ENCODE results near the gene SLC35A4. TPM values are rescaled to one million over a fixed set of nuclear protein-coding genes. Genes with fewer than 3 reads are reported as not detected.
"Not testable (repeated sequence)": the region's sequence is repeated elsewhere in the genome, so short reads cannot be mapped to it uniquely, and the experiment has no call there.

SLC35A4 gene
- total RNA-seq, 2 experiments from 2014 or later = 68.7 to 69.7 TPM

DNA sequence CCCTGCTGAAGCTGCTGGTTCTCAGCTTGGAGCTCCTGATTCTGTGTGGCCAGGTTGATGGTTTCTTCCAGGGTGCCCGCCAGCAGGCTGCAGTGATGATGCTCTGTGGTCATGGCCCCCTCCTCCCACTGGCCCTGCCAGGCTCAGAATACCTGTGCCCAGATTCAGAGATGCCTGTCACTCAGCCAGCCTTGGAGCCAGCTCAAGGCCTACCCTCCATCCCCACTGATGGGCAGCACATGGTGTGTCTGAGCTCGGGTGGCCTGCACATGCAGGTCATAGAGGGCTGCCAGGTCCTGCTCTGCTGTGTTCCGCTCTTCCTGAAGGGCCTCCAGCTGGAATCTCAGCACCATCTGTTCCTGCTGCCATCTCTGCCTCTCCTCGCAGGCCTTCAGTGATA lies 5.4 kb downstream of the SLC35A4 start:
- H3K36me3 Mint-ChIP-seq = peaks cover 20% of the 10 kb centered on the region
- intact Hi-C loops (cut with micrococcal nuclease) = no loop called here
- DNase-seq = no peak
- CTCF ChIA-PET = interaction anchor here (0.5 to 2.3 kb wide), 3 partner anchors 23 to 77 kb away, joined by 3 to 7 read pairs (median 6); partner anchors contain the start of genes EIF4EBP3, IK and NDUFA2
- POLR2A ChIA-PET = interaction anchor here (1.3 kb wide), 1 partner anchor 13 kb away, joined by 3 read pairs; the partner anchor contains the start of gene SRA1
- no peaks in the 10 kb centered on the region for H3K9me3 Mint-ChIP-seq
- H3K27me3 Mint-ChIP-seq = no peaks in the 10 kb centered on the region
- peak overlapping the region; percentile 91 for H3K27ac Mint-ChIP-seq
- H3K4me3 Mint-ChIP-seq = no peak overlapping the region
- peaks cover 49% of the 10 kb centered on the region for H3K4me1 Mint-ChIP-seq (ENCODE audit: low read depth)

DNA sequence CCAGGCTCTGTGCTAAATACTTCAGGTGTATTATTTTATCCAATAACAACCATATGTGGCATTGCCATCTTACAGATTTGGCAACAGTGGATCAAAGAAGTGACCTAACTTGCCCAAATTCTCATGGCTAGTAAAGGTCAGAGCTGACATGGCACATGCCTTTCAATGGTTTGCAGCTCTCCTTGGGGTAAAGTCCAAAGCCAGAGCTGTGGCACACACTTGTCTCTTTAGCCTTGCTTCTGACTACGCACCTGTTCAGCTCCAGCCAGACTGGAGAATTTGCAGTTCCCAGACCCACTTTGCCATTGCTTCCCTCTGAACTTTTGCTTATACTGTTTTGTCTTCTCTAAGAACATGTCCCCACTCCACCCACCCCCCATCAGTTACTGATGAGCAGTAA lies 5.9 kb downstream of the SLC35A4 start:
- H3K4me3 Mint-ChIP-seq = no peak overlapping the region
- CTCF ChIA-PET = interaction anchor here (0.5 to 2.3 kb wide), 4 partner anchors 23 to 149 kb away, joined by 3 to 7 read pairs (median 4); partner anchors contain the start of genes EIF4EBP3, IK and NDUFA2

DNA sequence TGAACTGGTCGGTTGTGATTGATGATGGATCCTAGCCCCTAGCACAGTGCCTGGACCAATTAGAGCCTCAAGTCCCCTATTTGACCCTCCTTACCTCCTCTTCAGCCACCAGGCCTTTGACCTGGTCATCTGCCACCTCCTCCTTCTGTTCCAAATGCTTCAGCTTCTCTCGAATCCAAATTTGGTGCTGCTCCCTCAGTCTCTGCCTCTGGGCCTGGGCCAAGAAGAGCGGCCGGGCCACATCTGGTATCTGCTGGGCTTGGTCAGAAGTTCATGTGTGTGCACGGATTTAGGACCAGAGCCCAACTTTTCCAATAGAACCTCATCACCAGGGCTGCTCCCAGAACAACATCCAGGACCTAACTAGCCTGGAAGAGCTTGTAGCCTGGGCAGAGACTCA lies 6.5 kb downstream of the SLC35A4 start:
- H3K4me1 Mint-ChIP-seq (ENCODE audit: low read depth) = peaks cover 41% of the 10 kb centered on the region
- CTCF ChIA-PET = interaction anchor here (0.6 to 1.7 kb wide), 3 partner anchors 64 to 219 kb away, joined by 3 to 5 read pairs (median 4); no protein-coding TSS in a partner anchor
- H3K36me3 Mint-ChIP-seq = peaks cover 20% of the 10 kb centered on the region
- H3K27ac Mint-ChIP-seq = no peak overlapping the region
- POLR2A ChIA-PET = interaction anchor here (0.8 kb wide), 1 partner anchor 24 kb away, joined by 3 read pairs; the partner anchor contains the start of gene EIF4EBP3
- H3K27me3 Mint-ChIP-seq = no peaks in the 10 kb centered on the region
- intact Hi-C loops (cut with micrococcal nuclease) = no loop called here
- no peak overlapping the region for H3K4me3 Mint-ChIP-seq
- H3K9me3 Mint-ChIP-seq = no peaks in the 10 kb centered on the region
- DNase-seq = no peak

More for the DNA sequence above, 5.9 kb downstream of the SLC35A4 start:
- H3K36me3 Mint-ChIP-seq = peaks cover 20% of the 10 kb centered on the region
- POLR2A ChIA-PET = interaction anchor here (0.8 kb wide), 1 partner anchor 23 kb away, joined by 3 read pairs; the partner anchor contains the start of gene EIF4EBP3
- peaks cover 47% of the 10 kb centered on the region for H3K4me1 Mint-ChIP-seq (ENCODE audit: low read depth)
- no peaks in the 10 kb centered on the region for H3K27me3 Mint-ChIP-seq
- no peaks in the 10 kb centered on the region for H3K9me3 Mint-ChIP-seq
- no peak for DNase-seq
- peak overlapping the region; percentile 91 for H3K27ac Mint-ChIP-seq
- intact Hi-C loops (cut with micrococcal nuclease) = no loop called here

DNA sequence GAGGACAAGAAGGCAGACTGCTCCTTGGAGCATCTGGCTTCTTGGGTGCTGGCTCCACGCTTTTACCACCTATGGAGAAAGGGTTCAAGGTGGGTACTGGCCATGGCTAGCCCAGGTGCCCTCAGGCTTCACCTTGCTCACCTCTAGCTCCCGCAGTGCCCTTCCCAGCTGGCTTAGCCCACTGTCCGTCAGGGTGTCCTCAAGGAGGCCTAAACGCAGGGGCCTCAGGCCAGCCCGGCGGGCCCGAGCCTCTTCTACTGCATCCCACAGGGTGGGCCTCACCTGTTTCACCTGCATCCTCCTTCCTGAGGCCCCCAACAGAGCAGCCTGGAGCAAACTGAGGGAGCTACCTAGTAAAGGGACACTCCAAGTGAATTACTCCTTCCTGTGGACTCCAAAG lies 9.1 kb downstream of the SLC35A4 start:
- no peak overlapping the region for H3K27ac Mint-ChIP-seq
- ChIA-PET CTCF (no interaction called here), POLR2A (no interaction called here)
- intact Hi-C loops (cut with micrococcal nuclease) = no loop called here
- no peaks in the 10 kb centered on the region for H3K9me3 Mint-ChIP-seq
- DNase-seq = no peak
- no peaks in the 10 kb centered on the region for H3K27me3 Mint-ChIP-seq
- H3K36me3 Mint-ChIP-seq = peaks cover 3% of the 10 kb centered on the region
- H3K4me1 Mint-ChIP-seq (ENCODE audit: low read depth) = peaks cover 16% of the 10 kb centered on the region
- no peak overlapping the region for H3K4me3 Mint-ChIP-seq

DNA sequence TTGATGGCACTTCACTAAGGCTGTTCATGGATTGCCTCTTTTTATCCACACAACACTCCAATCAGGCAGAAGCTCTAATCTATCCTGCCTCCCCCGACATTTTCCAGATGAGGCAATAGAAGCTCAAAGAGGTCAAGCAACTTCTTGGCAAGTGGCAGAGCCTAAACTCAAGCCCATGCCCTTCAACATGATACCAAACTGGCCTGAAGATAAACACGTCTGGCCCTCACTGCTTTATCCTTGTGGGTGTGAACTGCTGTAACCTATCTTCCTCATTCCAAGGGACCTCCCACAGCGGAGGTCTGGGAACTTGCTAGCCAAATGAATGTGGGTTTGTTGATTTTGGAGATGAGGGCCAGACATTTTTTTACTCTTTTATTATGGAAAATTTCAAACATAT lies 9.5 kb downstream of the SLC35A4 start:
- POLR2A ChIA-PET = no interaction called here
- no peaks in the 10 kb centered on the region for H3K27me3 Mint-ChIP-seq
- CTCF ChIA-PET = interaction anchor here (0.7 kb wide), 1 partner anchor 140 kb away, joined by 3 read pairs; no protein-coding TSS in a partner anchor
- no peaks in the 10 kb centered on the region for H3K9me3 Mint-ChIP-seq
- no peak overlapping the region for H3K4me3 Mint-ChIP-seq
- no peak overlapping the region for H3K27ac Mint-ChIP-seq
- H3K36me3 Mint-ChIP-seq = peaks cover 2% of the 10 kb centered on the region
- no peak for DNase-seq
- H3K4me1 Mint-ChIP-seq (ENCODE audit: low read depth) = peaks cover 11% of the 10 kb centered on the region
- intact Hi-C loops (cut with micrococcal nuclease) = no loop called here

DNA sequence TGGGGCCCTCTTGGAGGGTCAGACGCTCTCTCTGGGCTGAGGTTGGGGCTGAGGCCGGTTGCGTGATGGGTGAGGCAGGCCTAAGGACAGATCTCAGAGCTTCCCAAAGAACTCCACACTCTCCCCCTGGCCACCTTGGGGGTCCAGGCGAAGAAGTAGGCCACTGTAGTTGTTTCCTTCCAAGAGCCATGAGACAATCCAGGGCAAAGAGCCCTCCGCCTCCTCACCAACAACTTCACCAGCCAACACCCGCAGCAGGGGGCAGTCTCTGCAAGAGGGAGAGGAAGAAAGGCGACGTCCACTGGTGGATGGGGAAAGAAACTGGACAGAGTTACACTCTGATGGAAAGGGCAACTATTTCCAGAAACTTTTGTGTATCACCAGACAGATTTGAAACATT lies 10.7 kb downstream of the SLC35A4 start:
- Mint-ChIP-seq H3K27ac (no peak overlapping the region), H3K36me3 (peaks cover under 1% of the 10 kb centered on the region), H3K9me3 (no peaks in the 10 kb centered on the region), H3K27me3 (peaks cover 1% of the 10 kb centered on the region), H3K4me1 (ENCODE audit: low read depth) (peaks cover under 1% of the 10 kb centered on the region), H3K4me3 (no peak overlapping the region)
- intact Hi-C loops (cut with micrococcal nuclease) = no loop called here
- CTCF ChIA-PET = interaction anchor here (1.2 kb wide), 1 partner anchor 54 kb away, joined by 4 read pairs; no protein-coding TSS in a partner anchor
- POLR2A ChIA-PET = interaction anchor here (0.6 kb wide), 1 partner anchor 100 kb away, joined by 7 read pairs; no protein-coding TSS in a partner anchor
- DNase-seq = peak; percentile 35

DNA sequence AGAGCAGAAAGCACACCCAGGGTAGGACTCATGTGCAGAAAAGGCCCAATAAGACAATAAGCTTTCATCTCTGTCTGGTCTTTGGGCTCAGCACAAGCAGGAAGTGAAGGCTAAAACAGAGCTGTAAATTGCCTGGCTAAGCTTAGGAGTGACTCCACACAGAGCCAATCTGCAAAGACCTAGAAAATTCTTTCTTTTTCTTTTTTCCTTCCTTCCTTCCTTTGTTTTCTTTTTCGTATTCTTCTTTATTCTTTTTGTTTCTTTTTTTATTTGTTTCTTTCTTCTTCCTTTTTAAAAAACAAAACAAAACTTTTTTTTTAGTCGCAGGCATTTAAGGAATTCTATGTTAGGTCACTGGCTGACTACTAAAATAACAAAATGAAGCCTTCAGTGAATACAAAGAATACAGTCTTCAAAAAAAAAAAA lies 12.2 kb downstream of the SLC35A4 start:
- H3K9me3 Mint-ChIP-seq = no peaks in the 10 kb centered on the region
- POLR2A ChIA-PET = no interaction called here
- H3K27me3 Mint-ChIP-seq = peaks cover 1% of the 10 kb centered on the region
- intact Hi-C loops (cut with micrococcal nuclease) = no loop called here
- CTCF ChIA-PET = no interaction called here
- DNase-seq = no peak
- H3K27ac Mint-ChIP-seq = no peak overlapping the region
- H3K36me3 Mint-ChIP-seq = no peaks in the 10 kb centered on the region
- no peaks in the 10 kb centered on the region for H3K4me1 Mint-ChIP-seq (ENCODE audit: low read depth)
- H3K4me3 Mint-ChIP-seq = no peak overlapping the region

DNA sequence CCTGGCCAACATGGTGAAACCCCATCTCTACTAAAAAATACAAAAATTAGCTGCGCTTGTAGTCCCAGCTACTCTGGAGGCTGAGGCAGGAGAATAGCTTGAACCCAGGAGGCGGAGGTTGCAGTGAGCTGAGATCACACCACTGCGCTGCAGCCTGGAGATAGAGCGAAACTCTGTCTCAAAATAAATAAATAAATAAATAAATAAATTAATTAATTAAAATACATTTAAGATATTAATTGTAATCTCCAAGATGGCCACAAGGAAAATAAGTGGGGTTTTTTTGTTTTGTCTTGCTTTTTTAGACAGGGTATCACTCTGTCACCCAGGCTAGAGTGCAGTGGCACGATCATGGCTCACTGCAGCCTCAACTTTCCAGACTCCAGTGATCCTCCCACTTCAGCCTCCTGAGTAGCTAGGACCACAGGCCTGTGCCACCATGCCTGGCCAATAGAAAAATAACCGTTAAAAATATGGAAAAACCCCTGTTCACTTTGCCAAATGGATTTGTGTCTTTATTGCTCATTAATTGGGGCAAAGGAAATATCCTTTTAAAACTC lies 14.6 kb downstream of the SLC35A4 start:
- H3K9me3 Mint-ChIP-seq; DNase-seq; H3K36me3 Mint-ChIP-seq; H3K27ac Mint-ChIP-seq; H3K4me3 Mint-ChIP-seq; POLR2A ChIA-PET; H3K27me3 Mint-ChIP-seq; H3K4me1 Mint-ChIP-seq (ENCODE audit: low read depth); intact Hi-C loops (cut with micrococcal nuclease): not testable (repeated sequence)
- CTCF ChIA-PET = interaction anchor here (1.4 kb wide), 1 partner anchor 55 kb away, joined by 5 read pairs; no protein-coding TSS in a partner anchor

DNA sequence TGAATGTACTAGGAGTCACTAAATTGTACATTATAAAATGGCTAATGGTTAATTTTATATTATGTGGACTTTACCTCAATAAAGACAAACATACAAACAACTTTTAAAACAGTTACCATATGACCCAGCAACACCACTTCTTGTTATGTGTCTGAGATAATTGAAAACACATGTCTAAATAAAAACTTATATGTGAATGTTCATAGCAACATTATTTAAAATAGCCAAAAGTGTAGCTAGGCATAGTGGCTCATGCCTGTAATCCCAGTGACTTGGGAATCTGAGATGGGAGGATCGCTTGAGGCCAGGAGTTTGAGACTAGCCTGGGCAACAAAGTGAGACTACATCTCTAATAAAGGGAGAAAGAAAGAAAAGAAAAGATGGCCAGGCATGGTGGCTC lies 22.9 kb downstream of the SLC35A4 start:
- H3K4me1 Mint-ChIP-seq (ENCODE audit: low read depth) = no peaks in the 10 kb centered on the region
- H3K9me3 Mint-ChIP-seq = peaks cover 6% of the 10 kb centered on the region
- no peak overlapping the region for H3K27ac Mint-ChIP-seq
- intact Hi-C loops (cut with micrococcal nuclease) = no loop called here
- POLR2A ChIA-PET = no interaction called here
- H3K4me3 Mint-ChIP-seq = no peak overlapping the region
- CTCF ChIA-PET = no interaction called here
- peaks cover 4% of the 10 kb centered on the region for H3K27me3 Mint-ChIP-seq
- DNase-seq = no peak
- H3K36me3 Mint-ChIP-seq = no peaks in the 10 kb centered on the region

DNA sequence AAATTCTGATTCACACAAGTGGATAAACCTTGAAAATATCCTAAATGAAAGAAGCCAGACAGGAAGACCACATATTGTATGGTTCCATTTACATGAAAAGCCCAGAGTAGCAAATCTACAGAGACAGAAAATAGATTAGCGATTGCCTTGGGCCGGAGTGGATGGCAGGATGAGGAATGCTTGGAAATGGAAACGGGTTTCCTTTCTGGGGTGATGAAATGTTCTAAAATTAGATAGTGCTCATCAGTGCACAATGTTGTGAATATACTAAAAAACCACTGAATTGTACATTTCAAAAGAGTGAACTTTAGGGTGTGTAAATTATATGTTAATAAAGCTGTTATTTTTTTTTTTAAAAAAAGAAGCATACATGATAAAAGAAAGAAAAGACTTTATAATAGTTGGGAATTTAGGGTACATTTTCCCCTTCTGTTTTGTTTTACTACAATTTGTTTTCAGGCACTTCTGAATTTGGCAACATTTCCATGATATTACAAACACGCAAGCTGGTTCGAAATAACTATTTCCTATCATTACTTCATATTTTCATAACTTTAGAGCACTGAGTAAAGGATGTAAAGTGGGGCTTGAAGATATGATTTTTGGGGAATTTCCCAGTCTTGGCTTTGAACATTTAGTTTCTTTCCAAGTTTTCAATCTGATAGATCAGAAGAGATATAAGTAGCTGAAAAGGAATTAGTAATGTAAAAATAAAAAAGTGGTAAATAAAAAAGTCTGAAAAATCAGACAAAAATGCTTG lies 23.9 kb downstream of the SLC35A4 start:
- POLR2A ChIA-PET = no interaction called here
- H3K27ac Mint-ChIP-seq = no peak overlapping the region
- H3K9me3 Mint-ChIP-seq = peaks cover 2% of the 10 kb centered on the region
- intact Hi-C loops (cut with micrococcal nuclease) = no loop called here
- CTCF ChIA-PET = interaction anchor here (0.7 kb wide), 1 partner anchor 59 kb away, joined by 3 read pairs; the partner anchor contains the start of gene NDUFA2
- DNase-seq = no peak
- peaks cover 2% of the 10 kb centered on the region for H3K27me3 Mint-ChIP-seq
- H3K4me3 Mint-ChIP-seq = no peak overlapping the region
- H3K4me1 Mint-ChIP-seq (ENCODE audit: low read depth) = no peaks in the 10 kb centered on the region
- no peaks in the 10 kb centered on the region for H3K36me3 Mint-ChIP-seq

DNA sequence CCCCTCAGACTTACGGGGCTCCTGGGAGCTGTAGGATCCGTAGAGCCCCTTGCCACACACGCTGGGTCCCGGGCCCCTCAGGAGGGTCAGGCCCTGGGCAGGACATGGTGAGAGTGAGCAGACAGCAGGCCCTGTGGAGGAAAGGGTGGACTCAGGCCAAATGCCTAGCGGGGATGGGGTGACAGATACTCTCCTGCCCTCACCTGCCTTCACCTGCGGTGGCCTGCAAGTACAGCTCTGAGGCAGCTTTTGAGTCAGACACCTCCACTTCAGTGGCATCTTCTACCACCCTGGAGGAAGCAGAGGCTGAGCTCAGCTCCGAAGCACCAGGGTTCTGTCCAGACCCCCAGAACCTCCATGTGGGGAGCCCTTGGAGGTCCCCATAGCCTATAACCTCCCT lies 26.2 kb downstream of the SLC35A4 start:
- no peak overlapping the region for H3K27ac Mint-ChIP-seq
- intact Hi-C loops (cut with micrococcal nuclease) = no loop called here

DNA sequence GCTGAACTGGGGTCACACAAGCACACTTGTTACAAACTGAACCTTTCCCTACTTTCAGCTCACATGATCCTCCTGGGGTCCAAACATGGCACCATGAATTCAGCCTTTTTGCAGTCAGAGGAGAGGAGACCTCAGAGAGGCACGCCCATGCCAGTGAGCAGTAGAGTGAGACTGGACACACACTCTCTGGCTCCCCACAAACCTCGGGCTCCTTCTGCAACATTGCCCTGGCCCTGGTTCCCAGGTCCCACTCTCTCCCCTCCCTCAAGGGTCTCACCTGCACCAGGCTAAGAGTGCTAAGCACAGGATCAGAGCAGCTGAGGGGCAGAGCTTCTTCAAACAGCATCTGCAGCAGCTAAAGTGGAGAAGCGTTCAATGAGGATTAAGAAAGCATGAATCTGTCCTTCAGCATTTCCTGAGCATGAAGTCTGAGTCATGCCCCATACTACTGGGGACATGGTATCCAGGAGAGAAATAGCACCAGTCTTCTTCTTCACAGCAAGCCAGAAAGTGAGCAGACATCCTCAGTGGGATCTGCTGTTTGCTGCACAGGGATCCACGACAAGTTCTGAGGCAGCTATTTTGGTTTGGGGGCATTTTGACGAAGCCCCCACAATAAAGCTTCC lies 27.2 kb downstream of the SLC35A4 start:
- H3K4me3 Mint-ChIP-seq = no peak overlapping the region
- CTCF ChIA-PET = no interaction called here
- DNase-seq = no peak
- no peaks in the 10 kb centered on the region for H3K4me1 Mint-ChIP-seq (ENCODE audit: low read depth)
- no peak overlapping the region for H3K27ac Mint-ChIP-seq
- H3K27me3 Mint-ChIP-seq = no peaks in the 10 kb centered on the region
- POLR2A ChIA-PET = no interaction called here
- intact Hi-C loops (cut with micrococcal nuclease) = no loop called here
- no peaks in the 10 kb centered on the region for H3K36me3 Mint-ChIP-seq
- H3K9me3 Mint-ChIP-seq = no peaks in the 10 kb centered on the region

More for the DNA sequence above, 26.2 kb downstream of the SLC35A4 start:
- Mint-ChIP-seq H3K27me3 (no peaks in the 10 kb centered on the region), H3K4me1 (ENCODE audit: low read depth) (no peaks in the 10 kb centered on the region), H3K4me3 (no peak overlapping the region), H3K36me3 (no peaks in the 10 kb centered on the region), H3K9me3 (no peaks in the 10 kb centered on the region)
- CTCF ChIA-PET = interaction anchor here (1.7 kb wide), 1 partner anchor 218 kb away, joined by 5 read pairs; no protein-coding TSS in a partner anchor
- no peak for DNase-seq
- POLR2A ChIA-PET = no interaction called here

All from activated CD4-positive, alpha-beta memory T cell treated with anti-CD3 and anti-CD28 coated beads for 36 hours (primary cell).